ENCODE measurements around the gene KRTAP10-10.
A peak's percentile ranks its signal among the peaks of the same experiment; 100 is the strongest.
"Not testable (repeated sequence)": the region's sequence is repeated elsewhere in the genome, so short reads cannot be mapped to it uniquely, and the experiment has no call there.

Gene KRTAP10-10

DNA sequence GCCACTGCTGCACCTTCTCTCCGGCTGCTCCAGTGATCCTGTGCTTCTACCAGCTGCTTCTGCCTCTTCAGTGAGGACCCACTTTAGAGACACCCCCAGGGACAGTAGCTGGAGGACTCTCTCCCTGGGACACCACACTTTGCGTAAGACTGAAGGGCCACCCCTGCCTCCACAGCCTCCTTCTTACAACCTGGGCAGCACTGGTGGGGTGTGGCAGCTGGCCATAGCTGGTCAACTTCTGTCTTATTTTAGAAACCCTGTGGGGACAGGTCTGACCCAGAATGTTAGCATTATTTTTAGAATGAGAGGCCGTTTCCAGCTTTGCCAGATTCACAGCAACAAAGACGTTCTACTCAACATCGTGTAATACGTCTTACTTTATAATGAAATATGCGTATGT lies 11.4 kb upstream of the KRTAP10-10 start:
- no peak for ATAC-seq (ENCODE audit: insufficient read depth, low read depth)

DNA sequence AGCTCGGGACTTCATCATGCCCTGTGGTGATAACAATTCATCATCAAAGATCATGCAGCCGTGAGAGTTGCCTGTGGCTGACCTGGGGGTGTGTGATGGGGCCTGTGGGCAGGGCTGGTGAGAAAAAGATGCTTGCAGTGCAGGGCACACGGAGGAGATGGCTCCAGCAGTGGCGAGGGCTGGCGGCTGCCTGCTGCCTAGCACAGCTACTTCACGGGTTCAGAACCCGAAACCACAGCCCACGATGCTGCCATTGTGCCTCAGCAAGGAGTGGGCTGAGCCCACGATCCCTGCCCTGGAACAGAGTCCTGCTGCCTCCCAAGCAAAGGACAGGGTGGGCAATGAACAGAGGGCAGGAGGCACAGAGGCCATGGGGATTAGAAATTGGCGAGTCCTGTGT lies 10.9 kb upstream of the KRTAP10-10 start:
- no peaks in the 10 kb centered on the region for H3K4me1 ChIP-seq (ENCODE audit: insufficient read depth, low read length)
- no peak overlapping the region for H3K4me2 ChIP-seq (ENCODE audit: insufficient read depth, low read length)
- no peak overlapping the region for H3K4me3 ChIP-seq (ENCODE audit: low read depth in 1 of 2, low read length in 2 of 2)
- no peak for TF ChIP-seq EZH2 (IDR thresholded peaks at IDR 0.05; ENCODE audit: borderline replicate concordance, low read depth, low read length, severe bottlenecking)
- TF ChIP-seq, protein P1, sequence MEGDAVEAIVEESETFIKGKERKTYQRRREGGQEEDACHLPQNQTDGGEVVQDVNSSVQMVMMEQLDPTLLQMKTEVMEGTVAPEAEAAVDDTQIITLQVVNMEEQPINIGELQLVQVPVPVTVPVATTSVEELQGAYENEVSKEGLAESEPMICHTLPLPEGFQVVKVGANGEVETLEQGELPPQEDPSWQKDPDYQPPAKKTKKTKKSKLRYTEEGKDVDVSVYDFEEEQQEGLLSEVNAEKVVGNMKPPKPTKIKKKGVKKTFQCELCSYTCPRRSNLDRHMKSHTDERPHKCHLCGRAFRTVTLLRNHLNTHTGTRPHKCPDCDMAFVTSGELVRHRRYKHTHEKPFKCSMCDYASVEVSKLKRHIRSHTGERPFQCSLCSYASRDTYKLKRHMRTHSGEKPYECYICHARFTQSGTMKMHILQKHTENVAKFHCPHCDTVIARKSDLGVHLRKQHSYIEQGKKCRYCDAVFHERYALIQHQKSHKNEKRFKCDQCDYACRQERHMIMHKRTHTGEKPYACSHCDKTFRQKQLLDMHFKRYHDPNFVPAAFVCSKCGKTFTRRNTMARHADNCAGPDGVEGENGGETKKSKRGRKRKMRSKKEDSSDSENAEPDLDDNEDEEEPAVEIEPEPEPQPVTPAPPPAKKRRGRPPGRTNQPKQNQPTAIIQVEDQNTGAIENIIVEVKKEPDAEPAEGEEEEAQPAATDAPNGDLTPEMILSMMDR (IDR thresholded peaks at IDR 0.05; ENCODE audit: borderline replicate concordance, extremely low read depth, low read length, poor library complexity, severe bottlenecking): no peak
- no peaks in the 10 kb centered on the region for H4K20me1 ChIP-seq (ENCODE audit: insufficient read depth, low read length)
- H3K9me3 ChIP-seq (ENCODE audit: insufficient read depth, low read length, severe bottlenecking): peaks cover 15% of the 10 kb centered on the region
- no peak overlapping the region for H3K9ac ChIP-seq (ENCODE audit: low read depth, low read length)
- H3K27ac ChIP-seq (ENCODE audit: low read length): no peak overlapping the region
- no peak overlapping the region for H2AFZ ChIP-seq (ENCODE audit: low read depth, low read length)
- ATAC-seq (ENCODE audit: insufficient read depth, low read depth) (peak; percentile 39; the same call in 1 of the 3 replicates), DNase-seq (peak; percentile 10)
- H3K27me3 ChIP-seq (ENCODE audit: insufficient read depth, low read length, poor library complexity): no peaks in the 10 kb centered on the region
- no peaks in the 10 kb centered on the region for H3K36me3 ChIP-seq (ENCODE audit: insufficient read depth, low read length)
- H3K79me2 ChIP-seq (ENCODE audit: insufficient read depth, low read length): no peaks in the 10 kb centered on the region

More for the DNA sequence above, 11.4 kb upstream of the KRTAP10-10 start:
- DNase-seq: no peak
- H3K4me1 ChIP-seq (ENCODE audit: insufficient read depth, low read length): no peaks in the 10 kb centered on the region
- H3K27me3 ChIP-seq (ENCODE audit: insufficient read depth, low read length, poor library complexity): no peaks in the 10 kb centered on the region
- H3K9me3 ChIP-seq (ENCODE audit: insufficient read depth, low read length, severe bottlenecking): peaks cover 10% of the 10 kb centered on the region
- no peak overlapping the region for H3K4me3 ChIP-seq (ENCODE audit: low read depth in 1 of 2, low read length in 2 of 2)
- H3K27ac ChIP-seq (ENCODE audit: low read length): no peak overlapping the region
- H3K9ac ChIP-seq (ENCODE audit: low read depth, low read length): no peak overlapping the region
- H3K4me2 ChIP-seq (ENCODE audit: insufficient read depth, low read length): no peak overlapping the region
- TF ChIP-seq, protein P1 (IDR thresholded peaks at IDR 0.05; ENCODE audit: borderline replicate concordance, extremely low read depth, low read length, poor library complexity, severe bottlenecking): no peak
- no peak for TF ChIP-seq EZH2 (IDR thresholded peaks at IDR 0.05; ENCODE audit: borderline replicate concordance, low read depth, low read length, severe bottlenecking)
- no peaks in the 10 kb centered on the region for H4K20me1 ChIP-seq (ENCODE audit: insufficient read depth, low read length)
- H2AFZ ChIP-seq (ENCODE audit: low read depth, low read length): no peak overlapping the region
- no peaks in the 10 kb centered on the region for H3K79me2 ChIP-seq (ENCODE audit: insufficient read depth, low read length)
- H3K36me3 ChIP-seq (ENCODE audit: insufficient read depth, low read length): no peaks in the 10 kb centered on the region

DNA sequence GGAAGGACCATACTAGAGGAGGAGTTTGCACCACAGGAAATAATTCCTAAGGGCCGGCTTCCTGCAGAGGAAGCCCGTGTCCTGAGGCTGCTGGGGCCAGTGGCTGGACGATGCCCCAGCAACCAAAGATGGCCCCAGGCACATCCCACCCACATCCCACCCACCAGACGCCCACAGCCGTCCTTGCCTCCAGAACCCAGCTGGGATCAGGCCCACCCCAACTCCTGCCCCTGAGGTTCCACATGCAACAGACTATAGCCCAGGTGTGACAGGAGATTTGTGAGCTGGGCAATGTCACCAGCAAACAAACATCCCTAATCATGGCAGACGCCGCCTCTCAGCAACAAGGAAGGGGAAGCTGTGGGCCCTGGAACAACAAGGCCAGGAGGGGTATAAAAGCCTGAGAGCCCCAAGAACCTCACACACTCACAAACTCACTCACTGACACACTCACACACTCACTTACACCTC lies 10.4 kb upstream of the KRTAP10-10 start, which contains the start of gene KRTAP10-9:
TSS of gene KRTAP10-9 (plus strand) at position 421 of the 471 bp plus-strand sequence. CDS start 79 bp downstream, outside the sequence.
- Histone ChIP-seq H3K27me3 (ENCODE audit: insufficient read depth, low read length, poor library complexity) (no peaks in the 10 kb centered on the region), H3K4me2 (ENCODE audit: insufficient read depth, low read length) (no peak within 1 kb of the TSS)
- ATAC-seq (ENCODE audit: insufficient read depth, low read depth): no peak

DNA sequence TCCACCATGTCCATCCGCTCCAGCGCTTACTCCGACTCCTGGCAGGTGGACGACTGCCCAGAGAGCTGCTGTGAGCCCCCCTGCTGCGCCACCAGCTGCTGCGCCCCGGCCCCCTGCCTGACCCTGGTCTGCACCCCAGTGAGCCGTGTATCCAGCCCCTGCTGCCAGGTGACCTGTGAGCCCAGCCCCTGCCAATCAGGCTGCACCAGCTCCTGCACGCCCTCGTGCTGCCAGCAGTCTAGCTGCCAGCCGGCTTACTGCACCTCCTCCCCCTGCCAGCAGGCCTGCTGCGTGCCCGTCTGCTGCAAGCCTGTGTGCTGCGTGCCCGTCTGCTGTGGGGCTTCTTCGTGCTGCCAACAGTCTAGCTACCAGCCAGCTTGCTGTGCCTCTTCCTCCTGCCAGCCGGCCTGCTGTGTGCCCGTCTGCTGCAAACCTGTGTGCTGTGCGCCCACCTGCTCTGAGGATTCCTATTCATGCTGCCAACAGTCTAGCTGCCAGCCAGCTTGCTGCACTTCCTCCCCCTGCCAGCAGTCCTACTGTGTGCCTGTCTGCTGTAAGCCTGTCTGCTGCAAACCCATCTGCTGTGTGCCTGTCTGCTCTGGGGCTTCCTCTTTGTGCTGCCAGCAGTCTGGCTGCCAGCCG lies 9.9 kb upstream of the KRTAP10-10 start:
- not testable (repeated sequence) for DNase-seq; H3K4me3 ChIP-seq (ENCODE audit: low read depth in 1 of 2, low read length in 2 of 2); H3K36me3 ChIP-seq (ENCODE audit: insufficient read depth, low read length)

More for the DNA sequence above, 10.4 kb upstream of the KRTAP10-10 start, which contains the start of gene KRTAP10-9:
- no peak for DNase-seq
- peaks cover 15% of the 10 kb centered on the region for H3K9me3 ChIP-seq (ENCODE audit: insufficient read depth, low read length, severe bottlenecking)
- no peaks in the 10 kb centered on the region for H3K4me1 ChIP-seq (ENCODE audit: insufficient read depth, low read length)
- no peak for TF ChIP-seq EZH2 (IDR thresholded peaks at IDR 0.05; ENCODE audit: borderline replicate concordance, low read depth, low read length, severe bottlenecking)
- TF ChIP-seq, protein P1 (IDR thresholded peaks at IDR 0.05; ENCODE audit: borderline replicate concordance, extremely low read depth, low read length, poor library complexity, severe bottlenecking): no peak
- no peaks in the 10 kb centered on the region for H3K79me2 ChIP-seq (ENCODE audit: insufficient read depth, low read length)
- H2AFZ ChIP-seq (ENCODE audit: low read depth, low read length): no peak within 1 kb of the TSS
- no peaks in the 10 kb centered on the region for H3K36me3 ChIP-seq (ENCODE audit: insufficient read depth, low read length)
- H3K4me3 ChIP-seq (ENCODE audit: low read depth in 1 of 2, low read length in 2 of 2): no peak within 1 kb of the TSS
- H4K20me1 ChIP-seq (ENCODE audit: insufficient read depth, low read length): no peaks in the 10 kb centered on the region
- H3K9ac ChIP-seq (ENCODE audit: low read depth, low read length): no peak within 1 kb of the TSS
- H3K27ac ChIP-seq (ENCODE audit: low read length): no peak within 1 kb of the TSS

DNA sequence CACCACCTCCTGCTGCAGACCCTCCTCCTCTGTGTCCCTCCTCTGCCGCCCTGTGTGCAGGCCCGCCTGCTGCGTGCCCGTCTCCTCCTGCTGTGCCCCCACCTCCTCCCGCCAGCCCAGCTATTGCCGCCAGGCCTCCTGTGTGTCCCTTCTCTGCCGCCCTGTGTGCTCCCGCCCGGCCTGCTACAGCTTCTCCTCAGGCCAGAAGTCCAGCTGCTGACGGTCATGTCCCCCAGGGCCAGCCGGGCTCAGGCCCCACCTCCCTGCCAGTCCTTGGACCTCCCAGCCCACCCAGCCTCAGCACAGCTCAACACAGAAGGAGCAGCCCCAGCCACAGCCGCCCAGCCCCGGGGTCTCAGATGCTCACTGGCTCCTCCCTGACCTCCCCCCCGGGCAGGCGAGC lies 9.3 kb upstream of the KRTAP10-10 start:
- not testable (repeated sequence) for H3K27ac ChIP-seq (ENCODE audit: low read length); DNase-seq; ATAC-seq (ENCODE audit: insufficient read depth, low read depth); H3K27me3 ChIP-seq (ENCODE audit: insufficient read depth, low read length, poor library complexity); H3K4me1 ChIP-seq (ENCODE audit: insufficient read depth, low read length); H4K20me1 ChIP-seq (ENCODE audit: insufficient read depth, low read length); H3K36me3 ChIP-seq (ENCODE audit: insufficient read depth, low read length); H3K4me2 ChIP-seq (ENCODE audit: insufficient read depth, low read length); H2AFZ ChIP-seq (ENCODE audit: low read depth, low read length); H3K79me2 ChIP-seq (ENCODE audit: insufficient read depth, low read length); H3K4me3 ChIP-seq (ENCODE audit: low read depth in 1 of 2, low read length in 2 of 2); H3K9ac ChIP-seq (ENCODE audit: low read depth, low read length)
- H3K9me3 ChIP-seq (ENCODE audit: insufficient read depth, low read length, severe bottlenecking): peaks cover 11% of the 10 kb centered on the region

More for the DNA sequence above, 9.9 kb upstream of the KRTAP10-10 start:
- not testable (repeated sequence) for H4K20me1 ChIP-seq (ENCODE audit: insufficient read depth, low read length); H3K4me1 ChIP-seq (ENCODE audit: insufficient read depth, low read length); H2AFZ ChIP-seq (ENCODE audit: low read depth, low read length); H3K27ac ChIP-seq (ENCODE audit: low read length); H3K9ac ChIP-seq (ENCODE audit: low read depth, low read length); H3K27me3 ChIP-seq (ENCODE audit: insufficient read depth, low read length, poor library complexity); ATAC-seq (ENCODE audit: insufficient read depth, low read depth); H3K79me2 ChIP-seq (ENCODE audit: insufficient read depth, low read length); H3K4me2 ChIP-seq (ENCODE audit: insufficient read depth, low read length)
- H3K9me3 ChIP-seq (ENCODE audit: insufficient read depth, low read length, severe bottlenecking): peaks cover 15% of the 10 kb centered on the region

Measured in DND-41 (cell line).